OCI-LY3 (cell line): ENCODE data around the gene SNCAIP.

Experiments used
- EZH2phosphoT487 ChIP-seq: fragments of 200-600 bp; shearing (Covaris generic); IDR thresholded peaks from 2 replicates; pipeline ENCODE4 v1.6.1; 2018; ENCODE audit warnings: antibody characterized with exemption, mixed run types, low read depth
- TF ChIP-seq, protein P1 (sequence below): fragments of 200-600, 300-600 bp; sonication (generic); IDR thresholded peaks from 2 replicates; pipeline ENCODE4 v1.5.1; 2014; ENCODE audit warnings: antibody characterized with exemption, low read length, low read depth

DNA sequence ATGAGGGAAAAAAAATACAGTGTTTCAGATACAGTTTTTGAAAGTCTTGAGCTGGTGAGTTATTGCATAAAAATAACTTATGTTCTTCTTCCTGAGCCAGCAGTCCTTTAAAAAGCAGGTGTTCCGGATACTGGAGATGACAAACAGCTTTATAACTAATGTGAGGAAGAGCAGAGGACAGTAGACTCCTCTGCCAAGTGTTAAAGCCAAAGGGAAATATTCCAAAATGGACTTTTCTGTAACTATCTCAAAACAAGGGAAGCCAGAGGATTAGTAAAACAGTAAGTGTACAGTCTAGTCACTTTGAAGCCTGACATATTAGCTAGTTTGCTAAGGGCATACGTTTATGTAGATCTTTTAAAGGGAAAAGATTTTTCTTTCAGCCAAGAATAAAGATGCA, 11.0 kb upstream of the SNCAIP start:
- TF ChIP-seq, protein P1, sequence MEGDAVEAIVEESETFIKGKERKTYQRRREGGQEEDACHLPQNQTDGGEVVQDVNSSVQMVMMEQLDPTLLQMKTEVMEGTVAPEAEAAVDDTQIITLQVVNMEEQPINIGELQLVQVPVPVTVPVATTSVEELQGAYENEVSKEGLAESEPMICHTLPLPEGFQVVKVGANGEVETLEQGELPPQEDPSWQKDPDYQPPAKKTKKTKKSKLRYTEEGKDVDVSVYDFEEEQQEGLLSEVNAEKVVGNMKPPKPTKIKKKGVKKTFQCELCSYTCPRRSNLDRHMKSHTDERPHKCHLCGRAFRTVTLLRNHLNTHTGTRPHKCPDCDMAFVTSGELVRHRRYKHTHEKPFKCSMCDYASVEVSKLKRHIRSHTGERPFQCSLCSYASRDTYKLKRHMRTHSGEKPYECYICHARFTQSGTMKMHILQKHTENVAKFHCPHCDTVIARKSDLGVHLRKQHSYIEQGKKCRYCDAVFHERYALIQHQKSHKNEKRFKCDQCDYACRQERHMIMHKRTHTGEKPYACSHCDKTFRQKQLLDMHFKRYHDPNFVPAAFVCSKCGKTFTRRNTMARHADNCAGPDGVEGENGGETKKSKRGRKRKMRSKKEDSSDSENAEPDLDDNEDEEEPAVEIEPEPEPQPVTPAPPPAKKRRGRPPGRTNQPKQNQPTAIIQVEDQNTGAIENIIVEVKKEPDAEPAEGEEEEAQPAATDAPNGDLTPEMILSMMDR: no peak
- no peak for TF ChIP-seq EZH2phosphoT487
